Activated T-cell treated with anti-CD3 and anti-CD28 coated beads for 4 hours (primary cell): ENCODE measurements around the gene SFMBT1.
"Not testable (repeated sequence)": the region's sequence is repeated elsewhere in the genome, so short reads cannot be mapped to it uniquely, and the experiment has no call there.

ENCODE experiments used
- DNase-seq: peaks from one replicate; pipeline ENCODE4 v3.0.0-alpha.2; 2020

The SFMBT1 gene

GRCh38 chr3:53072653-53073552 is 27.0 kb upstream of the SFMBT1 start:
- peak; percentile 81 for DNase-seq

- no peak for DNase-seq
Measured at GRCh38 chr3:53071882-53072431, 26.1 kb upstream of the SFMBT1 start.

- no peak for DNase-seq
Measured at GRCh38 chr3:53069422-53070068, 23.7 kb upstream of the SFMBT1 start.

GRCh38 chr3:53068176-53068575 is 22.3 kb upstream of the SFMBT1 start:
- DNase-seq = no peak

- no peak for DNase-seq
Measured at GRCh38 chr3:53067567-53067966, 21.7 kb upstream of the SFMBT1 start.

- DNase-seq = no peak
Measured at GRCh38 chr3:53065841-53066480, 20.1 kb upstream of the SFMBT1 start.

GRCh38 chr3:53062905-53063304 is 17.0 kb upstream of the SFMBT1 start:
- DNase-seq = no peak

GRCh38 chr3:53056442-53056841 is 10.6 kb upstream of the SFMBT1 start:
- no peak for DNase-seq

- not testable (repeated sequence) for DNase-seq
Measured at GRCh38 chr3:53054233-53054632, 8.4 kb upstream of the SFMBT1 start.

GRCh38 chr3:53051929-53052328 is 6.1 kb upstream of the SFMBT1 start:
- DNase-seq = no peak

- no peak for DNase-seq
Measured at GRCh38 chr3:53049987-53050386, 4.1 kb upstream of the SFMBT1 start.

GRCh38 chr3:53046171-53047170 is 598 bp upstream of the SFMBT1 start:
- DNase-seq = peak; percentile 46

GRCh38 chr3:53044711-53045517 is 959 bp downstream of the SFMBT1 start:
- DNase-seq = peak; percentile 16

GRCh38 chr3:53044371-53044710 is 1.5 kb downstream of the SFMBT1 start:
- no peak for DNase-seq

GRCh38 chr3:53043738-53044137 is 2.1 kb downstream of the SFMBT1 start:
- no peak for DNase-seq

- DNase-seq = no peak
Measured at GRCh38 chr3:53042651-53043050, 3.2 kb downstream of the SFMBT1 start.

- no peak for DNase-seq
Measured at GRCh38 chr3:53040351-53040820, 5.5 kb downstream of the SFMBT1 start.

- no peak for DNase-seq
Measured at GRCh38 chr3:53039376-53039752, 6.5 kb downstream of the SFMBT1 start.

GRCh38 chr3:53038679-53039375 is 7.0 kb downstream of the SFMBT1 start:
- no peak for DNase-seq

- no peak for DNase-seq
Measured at GRCh38 chr3:53035825-53036619, 9.9 kb downstream of the SFMBT1 start.
